ENCODE results near the gene ZNF236. TPM values are rescaled to one million over a fixed set of nuclear protein-coding genes. Genes with fewer than 3 reads are reported as not detected.

The ZNF236 gene
- total and polyA plus RNA-seq, 2 donors (not counting 1 experiment from before 2014, with no cell fraction given), result 8.9 to 39.5 TPM

GRCh38 chr18:77019641-77020040 is 197.3 kb downstream of the ZNF236 start:
- WGBS (ENCODE audit: insufficient coverage), result 95% methylated on average over 9 of the region's 9 CpGs
- Histone ChIP-seq H3K79me2 (ENCODE audit: control insufficient read depth, insufficient read depth, low read length) (peaks cover 36% of the 10 kb centered on the region), H3K27me3 (replicated peaks in 1 of 4; ENCODE audit: control extremely low read depth in 1 of 4, control insufficient read depth in 3 of 4, insufficient read depth in 4 of 4, low read length in 3 of 4) (no peaks in the 10 kb centered on the region), H3K36me3 (replicated peaks in 1 of 2; ENCODE audit: control extremely low read depth in 1 of 2, control insufficient read depth in 1 of 2, extremely low read depth in 1 of 2, insufficient read depth in 2 of 2, low read length in 1 of 2) (peaks cover 3 to 44% of the 10 kb centered on the region in 2 experiments), H3K4me2 (replicated peaks; ENCODE audit: low read depth, low read length, poor library complexity, severe bottlenecking) (no peak overlapping the region), H2AFZ (ENCODE audit: insufficient read depth, low read depth, low read length, poor library complexity, severe bottlenecking) (no peak overlapping the region), H3K4me3 (ENCODE audit: control extremely low read depth in 1 of 5, extremely low read depth in 1 of 5, insufficient read depth in 1 of 5, low read depth in 2 of 5, low read length in 4 of 5) (no peak overlapping the region), H3K9ac (ENCODE audit: low read length) (no peak overlapping the region), H3K4me1 (ENCODE audit: control insufficient read depth in 2 of 2, insufficient read depth in 2 of 2, low read length in 2 of 2) (peaks cover 0 to 10% of the 10 kb centered on the region in 2 donors), H3K27ac (ENCODE audit: low read length in 2 of 2) (no peak overlapping the region), H4K20me1 (ENCODE audit: control insufficient read depth, insufficient read depth, low read length, poor library complexity, severe bottlenecking) (peaks cover 24% of the 10 kb centered on the region), H3K9me3 (ENCODE audit: control extremely low read depth in 1 of 3, control insufficient read depth in 2 of 3, insufficient read depth in 1 of 3, low read length in 2 of 3) (no peaks in the 10 kb centered on the region)
- H3K27me3 Mint-ChIP-seq, result no peaks in the 10 kb centered on the region
- POLR2A ChIA-PET, result no interaction called here
- no peaks in the 10 kb centered on the region for H3K9me3 Mint-ChIP-seq (ENCODE audit: insufficient read depth)
- H3K27ac Mint-ChIP-seq, result no peak overlapping the region
- no peak for ATAC-seq (ENCODE audit: low read depth)
- CTCF ChIA-PET, result no interaction called here
- H3K4me1 Mint-ChIP-seq, result peaks cover 2% of the 10 kb centered on the region
- intact Hi-C loops (cut with micrococcal nuclease), result no loop called here
- DNase-seq, result no peak
- TF ChIP-seq EZH2 (IDR thresholded peaks at IDR 0.05; ENCODE audit: borderline replicate concordance, insufficient read depth, low read depth, low read length, poor library complexity, severe bottlenecking) (no peak), CTCF (IDR thresholded peaks at IDR 0.05) (no peak)
- no peak overlapping the region for H3K4me3 Mint-ChIP-seq

Small RNA genes within 50 kb of the gene (small RNA-seq; reads per million reads assigned to genes)
- gene RF00017 (ENCODE audit: insufficient read length, low read depth, low replicate concordance) (not detected), gene RNU6-346P (ENCODE audit: insufficient read length, low read depth, low replicate concordance) (0.95 reads per million)
